KMS-11 (cell line): ENCODE measurements around the gene BRSK2.

Experiments
- H2AFZ ChIP-seq: fragments of 200-600 bp; sonication (generic); 2 replicates; pipeline ENCODE4 v1.6.1; 2016; ENCODE audit warnings: antibody characterized with exemption, mixed run types, low read depth
- H3K27ac ChIP-seq: fragments of 200-600 bp; sonication (generic); 2 replicates; pipeline ENCODE4 v1.6.1; 2016; ENCODE audit warnings: mild to moderate bottlenecking, mixed run types
- H3K27me3 ChIP-seq: fragments of 200-600 bp; sonication (generic); 2 replicates; pipeline ENCODE4 v1.6.1; 2017; ENCODE audit warnings: mild to moderate bottlenecking, low read depth, mixed run types, moderate library complexity; ENCODE audit not compliant: insufficient read depth
- H3K36me3 ChIP-seq: fragments of 200-600 bp; sonication (generic); 2 replicates; pipeline ENCODE4 v1.6.1; 2017; ENCODE audit warnings: mild to moderate bottlenecking, mixed run types; ENCODE audit not compliant: insufficient read depth
- H3K4me1 ChIP-seq: fragments of 200-600 bp; sonication (generic); 2 replicates; pipeline ENCODE4 v1.6.1; 2016; ENCODE audit warnings: mild to moderate bottlenecking, low read depth, mixed run types; ENCODE audit not compliant: poor library complexity, severe bottlenecking
- H3K4me2 ChIP-seq: fragments of 200-600 bp; sonication (generic); 2 replicates; pipeline ENCODE4 v1.7.0; 2016; ENCODE audit warnings: mild to moderate bottlenecking, mixed run types
- H3K4me3 ChIP-seq: fragments of 200-600 bp; sonication (generic); IDR thresholded peaks from 2 replicates; pipeline ENCODE4 v1.6.1; 2017; ENCODE audit warnings: low read depth, low read length, mixed read lengths; ENCODE audit not compliant: insufficient read depth
- H3K79me2 ChIP-seq: fragments of 200-600 bp; sonication (generic); 2 replicates; pipeline ENCODE4 v1.6.1; 2016; ENCODE audit warnings: low read depth, mixed run types; ENCODE audit not compliant: insufficient read depth
- H3K9ac ChIP-seq: fragments of 200-600 bp; sonication (generic); 2 replicates; pipeline ENCODE4 v1.6.1; 2016; ENCODE audit warnings: mild to moderate bottlenecking, mixed run types
- H4K20me1 ChIP-seq: fragments of 200-600 bp; sonication (generic); 2 replicates; pipeline ENCODE4 v1.6.1; 2016; ENCODE audit warnings: mild to moderate bottlenecking, mixed run types; ENCODE audit not compliant: insufficient read depth
- TF ChIP-seq, protein P1 (sequence below): fragments of 200-600 bp; sonication (generic); conservative IDR thresholded peaks from 2 replicates; pipeline ENCODE4 v1.6.1; 2017; ENCODE audit warnings: low read depth, mild to moderate bottlenecking, antibody characterized with exemption, low read length, moderate library complexity, mixed read lengths

BRSK2 gene

DNA sequence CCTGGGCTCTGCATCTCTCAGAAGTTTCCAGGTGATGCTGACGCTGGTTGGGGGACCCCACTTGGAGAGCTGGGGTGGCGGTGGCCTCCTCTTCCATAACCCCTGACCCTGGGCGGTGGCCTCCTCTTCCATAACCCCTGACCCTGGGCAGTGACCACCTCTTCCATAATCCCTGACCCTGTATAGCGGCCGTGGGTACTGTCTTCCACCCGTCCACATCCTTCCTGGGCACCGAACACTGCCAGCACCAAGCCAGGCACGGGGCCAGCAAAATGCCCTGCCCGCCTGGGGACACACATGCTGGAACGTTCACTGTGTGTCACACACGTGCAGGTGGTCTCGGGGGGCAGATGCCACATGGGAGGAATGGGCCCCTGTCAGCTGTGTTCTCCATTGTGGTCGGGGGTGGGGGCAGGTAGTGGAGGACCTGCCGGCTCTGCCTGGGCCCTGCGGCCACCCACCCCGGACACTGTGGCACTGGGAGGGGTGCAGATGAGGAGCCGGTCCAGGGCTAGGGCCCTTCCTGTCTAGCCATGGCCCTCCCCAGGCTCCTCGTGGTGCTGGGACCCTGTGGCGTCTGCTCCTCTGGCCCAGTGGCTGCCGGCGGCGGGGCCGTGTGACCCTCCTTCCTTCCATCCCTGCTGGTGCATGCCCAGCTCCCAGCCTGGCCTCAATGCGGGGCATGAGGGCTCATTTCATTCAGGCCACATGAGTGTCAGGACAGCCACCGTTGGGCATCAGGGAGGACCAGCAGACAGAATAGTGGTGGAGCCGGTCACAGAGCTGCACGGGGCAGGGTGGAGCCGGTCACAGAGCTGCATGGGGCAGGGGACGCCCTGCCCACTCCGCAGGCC, 10.8 kb downstream of the BRSK2 start:
- no peaks in the 10 kb centered on the region for H3K79me2 ChIP-seq
- TF ChIP-seq, protein P1, sequence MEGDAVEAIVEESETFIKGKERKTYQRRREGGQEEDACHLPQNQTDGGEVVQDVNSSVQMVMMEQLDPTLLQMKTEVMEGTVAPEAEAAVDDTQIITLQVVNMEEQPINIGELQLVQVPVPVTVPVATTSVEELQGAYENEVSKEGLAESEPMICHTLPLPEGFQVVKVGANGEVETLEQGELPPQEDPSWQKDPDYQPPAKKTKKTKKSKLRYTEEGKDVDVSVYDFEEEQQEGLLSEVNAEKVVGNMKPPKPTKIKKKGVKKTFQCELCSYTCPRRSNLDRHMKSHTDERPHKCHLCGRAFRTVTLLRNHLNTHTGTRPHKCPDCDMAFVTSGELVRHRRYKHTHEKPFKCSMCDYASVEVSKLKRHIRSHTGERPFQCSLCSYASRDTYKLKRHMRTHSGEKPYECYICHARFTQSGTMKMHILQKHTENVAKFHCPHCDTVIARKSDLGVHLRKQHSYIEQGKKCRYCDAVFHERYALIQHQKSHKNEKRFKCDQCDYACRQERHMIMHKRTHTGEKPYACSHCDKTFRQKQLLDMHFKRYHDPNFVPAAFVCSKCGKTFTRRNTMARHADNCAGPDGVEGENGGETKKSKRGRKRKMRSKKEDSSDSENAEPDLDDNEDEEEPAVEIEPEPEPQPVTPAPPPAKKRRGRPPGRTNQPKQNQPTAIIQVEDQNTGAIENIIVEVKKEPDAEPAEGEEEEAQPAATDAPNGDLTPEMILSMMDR, result no peak
- H4K20me1 ChIP-seq, result no peaks in the 10 kb centered on the region
- no peak overlapping the region for H3K9ac ChIP-seq
- no peak overlapping the region for H3K4me3 ChIP-seq
- H2AFZ ChIP-seq, result no peak overlapping the region
- H3K27ac ChIP-seq, result no peak overlapping the region
- no peaks in the 10 kb centered on the region for H3K4me1 ChIP-seq
- H3K27me3 ChIP-seq, result peaks cover 54% of the 10 kb centered on the region
- H3K36me3 ChIP-seq, result no peaks in the 10 kb centered on the region
- no peak overlapping the region for H3K4me2 ChIP-seq

DNA sequence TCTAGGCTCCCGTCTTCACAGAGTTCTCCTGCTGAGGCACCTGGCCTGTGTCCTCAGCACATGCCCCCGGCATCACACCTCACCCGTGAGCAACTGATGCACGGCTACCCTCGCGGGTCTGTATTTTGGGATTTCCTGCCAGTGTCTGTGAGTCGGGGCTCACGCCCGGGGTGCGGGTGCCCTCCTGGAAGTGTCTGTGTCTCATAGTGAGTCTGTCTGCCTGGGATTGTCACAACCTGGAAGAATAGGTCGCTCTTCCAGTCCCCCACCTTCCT, 11.4 kb downstream of the BRSK2 start:
- H4K20me1 ChIP-seq, result no peaks in the 10 kb centered on the region
- no peaks in the 10 kb centered on the region for H3K79me2 ChIP-seq
- H3K9ac ChIP-seq, result no peak overlapping the region
- H3K4me2 ChIP-seq, result no peak overlapping the region
- H3K27ac ChIP-seq, result no peak overlapping the region
- TF ChIP-seq, protein P1, result no peak
- H3K36me3 ChIP-seq, result no peaks in the 10 kb centered on the region
- H2AFZ ChIP-seq, result no peak overlapping the region
- peaks cover 58% of the 10 kb centered on the region for H3K27me3 ChIP-seq
- H3K4me3 ChIP-seq, result no peak overlapping the region
- no peaks in the 10 kb centered on the region for H3K4me1 ChIP-seq

DNA sequence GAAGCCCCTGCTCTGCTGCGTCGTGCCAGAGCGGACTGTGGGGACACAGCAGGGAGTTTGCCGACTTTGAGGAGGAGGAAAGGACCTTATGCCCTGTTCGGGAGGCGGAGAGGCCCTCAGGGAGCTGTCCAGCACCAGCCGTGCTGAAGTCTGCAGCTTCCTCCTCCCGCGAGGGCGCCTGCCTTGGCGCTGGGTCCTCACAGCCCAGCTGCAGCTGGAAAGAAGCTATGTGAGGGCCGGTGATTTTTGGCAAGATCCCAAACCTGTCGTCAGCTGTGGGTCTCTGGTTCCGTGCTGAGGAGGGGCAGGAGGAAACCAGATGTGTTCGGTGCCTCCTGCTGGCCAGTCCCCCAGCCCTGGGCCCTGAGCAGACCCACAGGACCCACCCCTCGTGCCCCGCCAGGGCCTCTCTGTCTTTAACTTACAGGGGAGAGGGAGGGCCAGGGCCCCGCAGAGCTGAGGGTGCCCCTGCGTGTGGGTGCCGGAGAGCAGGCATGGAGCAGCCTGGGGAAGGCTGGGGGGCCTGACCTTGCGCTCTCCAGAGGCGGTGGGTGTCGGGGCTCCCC, 12.0 kb downstream of the BRSK2 start:
- Histone ChIP-seq H3K36me3 (no peaks in the 10 kb centered on the region), H2AFZ (no peak overlapping the region), H3K9ac (no peak overlapping the region), H3K79me2 (no peaks in the 10 kb centered on the region), H3K27ac (no peak overlapping the region), H3K4me1 (no peaks in the 10 kb centered on the region), H3K4me3 (no peak overlapping the region), H4K20me1 (no peaks in the 10 kb centered on the region), H3K4me2 (no peak overlapping the region), H3K27me3 (peaks cover 56% of the 10 kb centered on the region)
- TF ChIP-seq, protein P1, result no peak

DNA sequence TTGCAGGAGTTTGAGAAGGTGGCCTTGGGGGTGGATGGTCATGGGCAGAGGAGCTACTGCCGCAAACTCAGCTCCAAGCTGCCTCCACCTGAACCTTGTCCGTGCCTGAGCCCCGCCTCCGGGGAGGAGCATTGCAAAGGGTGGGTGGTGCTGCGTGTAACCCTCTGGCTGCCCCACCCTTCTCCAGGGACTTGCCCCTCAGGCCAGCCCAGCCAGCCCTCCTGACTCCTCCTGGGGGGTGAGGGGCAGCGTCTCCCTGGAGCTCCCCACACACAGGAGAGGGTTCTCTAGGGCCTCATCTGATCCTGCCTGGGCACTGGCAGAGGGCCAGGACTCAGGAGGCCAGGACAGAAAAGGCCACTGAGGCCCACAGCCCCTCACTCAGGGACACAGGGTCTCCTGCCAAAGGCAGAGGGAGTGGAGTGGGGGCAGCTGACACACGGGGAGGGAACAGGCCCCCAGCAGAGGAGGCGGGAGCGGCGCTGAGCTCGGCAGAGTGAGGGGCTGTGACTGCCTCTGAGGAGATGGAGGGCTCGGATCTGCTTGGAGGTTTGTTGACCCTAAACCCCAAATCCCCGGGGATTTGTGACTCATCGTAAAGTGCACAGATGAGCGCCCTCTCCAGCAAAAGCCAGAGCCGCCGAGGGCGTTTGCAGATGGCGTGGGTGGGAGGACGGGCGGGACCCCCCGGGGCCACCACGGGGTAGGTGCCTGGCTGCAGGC, 12.8 kb downstream of the BRSK2 start:
- no peak overlapping the region for H3K27ac ChIP-seq
- H3K4me2 ChIP-seq, result no peak overlapping the region
- H3K4me1 ChIP-seq, result no peaks in the 10 kb centered on the region
- H3K79me2 ChIP-seq, result no peaks in the 10 kb centered on the region
- H3K9ac ChIP-seq, result no peak overlapping the region
- no peaks in the 10 kb centered on the region for H4K20me1 ChIP-seq
- H2AFZ ChIP-seq, result no peak overlapping the region
- TF ChIP-seq, protein P1, result no peak
- H3K36me3 ChIP-seq, result no peaks in the 10 kb centered on the region
- H3K27me3 ChIP-seq, result peaks cover 53% of the 10 kb centered on the region
- no peak overlapping the region for H3K4me3 ChIP-seq
